DND-41 (cell line): ENCODE data around the gene PIP4K2A.

Source experiments
- ATAC-seq: fragments of 200-7000 bp; cut with Tn5 transposase; 3 replicates; pipeline ENCODE4 v1.9.1; 2021; ENCODE audit warnings: low read depth; ENCODE audit not compliant: insufficient read depth
- DNase-seq: peaks from one replicate; pipeline ENCODE4 v3.0.0-alpha.2; 2020
- H2AFZ ChIP-seq: 2 replicates; pipeline ENCODE4 v1.6.0; 2012; ENCODE audit warnings: low read depth, low read length
- H3K27ac ChIP-seq: 2 replicates; pipeline ENCODE4 v1.5.1; 2012; ENCODE audit warnings: low read length, inconsistent platforms
- H3K27me3 ChIP-seq: fragments of 200-600 bp; sonication (generic); 2 replicates; pipeline ENCODE4 v1.6.0; 2012; ENCODE audit warnings: low read length, mild to moderate bottlenecking, inconsistent platforms; ENCODE audit not compliant: insufficient read depth, poor library complexity
- H3K36me3 ChIP-seq: 2 replicates; pipeline ENCODE4 v1.5.1; 2012; ENCODE audit warnings: low read length, inconsistent platforms; ENCODE audit not compliant: insufficient read depth
- H3K4me1 ChIP-seq: 2 replicates; pipeline ENCODE4 v1.5.1; 2012; ENCODE audit warnings: mild to moderate bottlenecking, low read length; ENCODE audit not compliant: insufficient read depth
- H3K4me2 ChIP-seq: 2 replicates; pipeline ENCODE4 v1.6.0; 2012; ENCODE audit warnings: mild to moderate bottlenecking, moderate library complexity, low read length, inconsistent platforms; ENCODE audit not compliant: insufficient read depth
- H3K4me3 ChIP-seq, 2 experiments: fragments of 200-600 bp in 1 of 2; shearing (Covaris generic) in 1 of 2; 2 replicates each; pipeline ENCODE4 v1.5.1; 2012 to 2016; ENCODE audit warnings: inconsistent platforms in 2 of 2, low read length in 2 of 2, mild to moderate bottlenecking in 2 of 2, low read depth in 1 of 2, moderate library complexity in 1 of 2
- H3K79me2 ChIP-seq: 2 replicates; pipeline ENCODE4 v1.6.0; 2012; ENCODE audit warnings: low read length, inconsistent platforms; ENCODE audit not compliant: insufficient read depth
- H3K9ac ChIP-seq: 2 replicates; pipeline ENCODE4 v1.6.0; 2012; ENCODE audit warnings: low read depth, mild to moderate bottlenecking, inconsistent platforms, low read length, moderate library complexity
- H3K9me3 ChIP-seq: 2 replicates; pipeline ENCODE4 v1.5.1; 2012; ENCODE audit warnings: low read length, moderate library complexity, mild to moderate bottlenecking, inconsistent platforms; ENCODE audit not compliant: insufficient read depth, severe bottlenecking
- H4K20me1 ChIP-seq: 2 replicates; pipeline ENCODE4 v1.6.0; 2012; ENCODE audit warnings: low read length; ENCODE audit not compliant: insufficient read depth
- CTCF ChIP-seq: IDR thresholded peaks from 2 replicates; pipeline ENCODE4 v1.5.1; 2012; ENCODE audit warnings: borderline replicate concordance, low read length, moderate library complexity, mild to moderate bottlenecking; ENCODE audit not compliant: poor library complexity, severe bottlenecking; ENCODE audit errors: extremely low read depth
- EZH2 ChIP-seq: IDR thresholded peaks from 3 replicates; pipeline ENCODE4 v1.6.1; 2012; ENCODE audit warnings: borderline replicate concordance, low read depth, mild to moderate bottlenecking, moderate library complexity, low read length, inconsistent platforms; ENCODE audit not compliant: severe bottlenecking

The PIP4K2A gene

GRCh38 chr10:22554461-22555182, 159.8 kb downstream of the PIP4K2A start:
- no peak overlapping the region for H3K9ac ChIP-seq
- no peak for ATAC-seq
- H3K4me1 ChIP-seq: no peaks in the 10 kb centered on the region
- H3K9me3 ChIP-seq: no peaks in the 10 kb centered on the region
- no peaks in the 10 kb centered on the region for H3K79me2 ChIP-seq
- H3K36me3 ChIP-seq: peaks cover 22% of the 10 kb centered on the region
- no peak overlapping the region for H3K4me2 ChIP-seq
- no peak overlapping the region for H3K4me3 ChIP-seq
- no peak for DNase-seq
- H3K27me3 ChIP-seq: no peaks in the 10 kb centered on the region
- H2AFZ ChIP-seq: no peak overlapping the region
- no peaks in the 10 kb centered on the region for H4K20me1 ChIP-seq
- TF ChIP-seq EZH2 (no peak), CTCF (no peak)
- H3K27ac ChIP-seq: no peak overlapping the region

GRCh38 chr10:22553452-22553995, 160.9 kb downstream of the PIP4K2A start:
- ATAC-seq (no peak), DNase-seq (no peak)
- H3K27ac ChIP-seq: no peak overlapping the region
- no peaks in the 10 kb centered on the region for H3K4me1 ChIP-seq
- no peaks in the 10 kb centered on the region for H3K9me3 ChIP-seq
- H3K79me2 ChIP-seq: no peaks in the 10 kb centered on the region
- peaks cover 29% of the 10 kb centered on the region for H3K36me3 ChIP-seq
- H3K27me3 ChIP-seq: no peaks in the 10 kb centered on the region
- no peak overlapping the region for H2AFZ ChIP-seq
- no peak overlapping the region for H3K4me3 ChIP-seq
- no peak overlapping the region for H3K9ac ChIP-seq
- H3K4me2 ChIP-seq: no peak overlapping the region
- no peaks in the 10 kb centered on the region for H4K20me1 ChIP-seq
- TF ChIP-seq EZH2 (no peak), CTCF (no peak)

GRCh38 chr10:22552888-22553378, 161.4 kb downstream of the PIP4K2A start:
- TF ChIP-seq EZH2: no peak
- TF ChIP-seq CTCF: no peak
- no peaks in the 10 kb centered on the region for H3K4me1 ChIP-seq
- H3K4me3 ChIP-seq: no peak overlapping the region

More at GRCh38 chr10:22552888-22553378, 161.4 kb downstream of the PIP4K2A start:
- Histone ChIP-seq H3K36me3 (peaks cover 35% of the 10 kb centered on the region), H4K20me1 (no peaks in the 10 kb centered on the region), H3K9me3 (no peaks in the 10 kb centered on the region), H3K4me2 (no peak overlapping the region), H3K79me2 (no peaks in the 10 kb centered on the region), H3K9ac (no peak overlapping the region), H3K27ac (no peak overlapping the region), H2AFZ (no peak overlapping the region), H3K27me3 (no peaks in the 10 kb centered on the region)
- ATAC-seq (no peak), DNase-seq (no peak)
